Testis (tissue), 2 donors: Measurements from ENCODE around the gene NADK.

Experiments
- POLR2A ChIP-seq: fragments of 450-650 bp; IDR thresholded peaks from one replicate; pipeline ENCODE4 v1.6.1; 2017; ENCODE audit warnings: antibody characterized with exemption, mild to moderate bottlenecking, moderate library complexity
- TF ChIP-seq, protein P1 (sequence below), 3 experiments: fragments of 450-650 bp in 2 of 3; fragments of 200-600 bp in 1 of 3; sonication (generic) in 1 of 3; IDR thresholded peaks; one replicate each; pipeline ENCODE4 v1.5.1; 2016 to 2019; ENCODE audit warnings: antibody characterized with exemption in 3 of 3, mild to moderate bottlenecking in 2 of 3, moderate library complexity in 1 of 3

- TF ChIP-seq POLR2A: no peak
- TF ChIP-seq, protein P1, sequence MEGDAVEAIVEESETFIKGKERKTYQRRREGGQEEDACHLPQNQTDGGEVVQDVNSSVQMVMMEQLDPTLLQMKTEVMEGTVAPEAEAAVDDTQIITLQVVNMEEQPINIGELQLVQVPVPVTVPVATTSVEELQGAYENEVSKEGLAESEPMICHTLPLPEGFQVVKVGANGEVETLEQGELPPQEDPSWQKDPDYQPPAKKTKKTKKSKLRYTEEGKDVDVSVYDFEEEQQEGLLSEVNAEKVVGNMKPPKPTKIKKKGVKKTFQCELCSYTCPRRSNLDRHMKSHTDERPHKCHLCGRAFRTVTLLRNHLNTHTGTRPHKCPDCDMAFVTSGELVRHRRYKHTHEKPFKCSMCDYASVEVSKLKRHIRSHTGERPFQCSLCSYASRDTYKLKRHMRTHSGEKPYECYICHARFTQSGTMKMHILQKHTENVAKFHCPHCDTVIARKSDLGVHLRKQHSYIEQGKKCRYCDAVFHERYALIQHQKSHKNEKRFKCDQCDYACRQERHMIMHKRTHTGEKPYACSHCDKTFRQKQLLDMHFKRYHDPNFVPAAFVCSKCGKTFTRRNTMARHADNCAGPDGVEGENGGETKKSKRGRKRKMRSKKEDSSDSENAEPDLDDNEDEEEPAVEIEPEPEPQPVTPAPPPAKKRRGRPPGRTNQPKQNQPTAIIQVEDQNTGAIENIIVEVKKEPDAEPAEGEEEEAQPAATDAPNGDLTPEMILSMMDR (IDR thresholded peaks at IDR 0.05): no peak
These were observed 4.4 kb downstream of the NADK start for GRCh38 chr1:1773874-1774273.
